ENCODE results near the gene SDK1.

SDK1 gene

DNA sequence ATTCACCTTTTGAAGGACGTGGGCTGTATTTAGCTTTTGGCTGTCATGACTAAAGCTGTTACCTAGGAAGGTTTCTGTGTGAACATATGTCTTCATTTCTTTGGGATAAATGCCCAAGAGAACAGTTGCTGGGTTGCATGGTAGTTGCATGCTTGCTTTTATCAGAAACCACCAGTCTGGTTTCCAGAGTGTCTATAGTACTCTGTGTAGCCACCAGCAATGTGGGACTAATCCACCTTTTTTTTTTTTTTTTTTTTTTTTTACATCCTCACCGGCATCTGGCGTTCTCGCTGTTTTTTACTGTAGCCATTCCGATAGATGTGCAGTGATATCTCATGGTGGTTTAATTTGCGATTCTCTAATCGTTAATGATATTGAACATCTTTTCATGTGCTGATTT is 297.8 kb downstream of the SDK1 start:
- no peak for DNase-seq

DNA sequence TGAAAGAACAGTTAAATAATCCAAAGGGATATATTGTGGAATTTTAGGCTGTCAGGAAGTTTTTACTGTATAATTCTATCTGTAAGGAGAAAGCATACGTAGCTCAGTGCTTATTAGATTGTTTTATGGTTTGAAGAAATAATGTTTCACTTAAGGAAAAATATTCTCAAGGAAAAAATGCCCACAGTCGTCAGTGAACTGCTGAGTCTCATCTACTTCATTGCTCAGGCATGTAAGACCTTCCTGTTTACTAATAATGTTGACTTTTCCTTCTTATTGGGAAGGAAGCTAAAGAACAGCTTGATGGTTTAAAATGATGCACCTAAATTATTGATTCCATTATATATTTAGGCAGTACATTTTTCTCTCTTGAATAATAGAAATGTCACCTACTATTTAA is 304.2 kb downstream of the SDK1 start:
- DNase-seq: no peak

DNA sequence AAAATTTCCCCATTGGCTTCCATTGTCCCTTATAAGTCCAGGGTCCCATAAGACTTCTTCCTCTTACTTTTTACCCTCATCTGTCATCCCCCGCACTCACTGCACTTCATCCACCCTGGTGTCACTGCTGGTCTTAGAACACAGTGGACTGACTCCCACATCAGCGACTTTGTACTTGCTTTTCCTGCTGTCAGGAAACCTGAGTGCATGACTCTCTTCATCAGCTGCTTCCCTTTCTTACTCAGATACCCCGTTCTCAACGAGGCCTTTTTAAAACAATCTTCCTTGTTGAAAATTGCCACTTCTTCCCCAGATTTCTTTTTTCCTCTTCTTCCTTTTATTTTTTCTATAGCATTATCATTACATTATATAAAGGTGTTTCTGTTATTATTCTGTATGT is 305.4 kb downstream of the SDK1 start:
- no peak for DNase-seq

DNA sequence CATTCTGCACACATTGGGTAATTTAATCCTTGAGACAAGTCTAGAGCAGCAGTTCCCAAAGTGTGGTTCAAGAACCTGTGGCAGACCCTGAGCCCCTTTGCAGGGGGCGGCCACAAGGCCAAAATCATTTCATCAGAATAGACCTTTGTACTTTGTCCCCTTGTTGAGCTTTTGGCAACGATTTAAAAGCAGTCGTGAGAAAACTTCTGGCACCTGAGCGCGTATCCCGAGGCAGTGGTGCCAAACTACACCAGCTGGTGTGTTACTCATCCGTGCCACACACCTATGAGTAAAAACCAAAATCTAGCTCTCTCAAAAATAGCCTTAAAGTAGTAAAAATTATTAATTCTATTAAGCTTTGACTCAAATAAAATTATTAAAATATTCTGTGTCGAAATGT is 306.8 kb downstream of the SDK1 start:
- no peak for DNase-seq

DNA sequence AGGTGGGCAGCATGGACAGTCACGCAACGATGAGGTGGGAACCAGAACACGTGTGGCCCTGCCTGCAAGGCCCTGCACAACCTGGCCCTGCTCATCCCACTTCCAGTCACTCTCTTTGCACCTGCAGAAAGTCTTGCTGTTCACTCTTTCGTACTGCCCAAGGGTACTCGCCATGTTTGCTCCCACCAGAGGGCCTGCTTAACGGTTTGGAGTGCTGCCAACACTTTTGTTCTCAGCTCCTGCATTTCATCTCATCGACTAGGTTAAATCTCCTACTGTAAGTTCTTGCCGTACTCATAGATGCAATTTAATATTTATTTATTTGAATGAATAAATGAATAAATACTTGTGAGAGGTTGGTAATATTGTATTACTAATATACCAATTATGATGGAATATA is 315.3 kb downstream of the SDK1 start:
- no peak for DNase-seq

DNA sequence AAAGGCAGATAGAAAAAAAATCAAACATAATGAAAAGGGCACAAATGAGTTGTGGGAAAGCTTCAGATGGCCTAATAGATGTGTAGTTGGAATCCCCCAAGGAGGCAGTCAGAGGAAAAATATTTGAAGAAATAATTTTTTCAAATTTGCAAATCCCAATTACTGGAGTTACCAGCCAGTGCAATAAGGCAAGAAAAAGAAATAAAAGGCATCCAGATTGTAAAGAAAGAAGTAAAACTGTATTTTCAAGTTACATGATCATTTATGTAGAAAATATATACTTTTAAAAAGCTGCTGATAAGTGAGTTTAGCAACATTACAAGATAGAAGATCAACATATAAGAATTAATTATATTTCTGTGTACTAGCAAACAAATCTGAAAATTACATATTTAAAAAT is 329.0 kb downstream of the SDK1 start:
- DNase-seq: no peak

DNA sequence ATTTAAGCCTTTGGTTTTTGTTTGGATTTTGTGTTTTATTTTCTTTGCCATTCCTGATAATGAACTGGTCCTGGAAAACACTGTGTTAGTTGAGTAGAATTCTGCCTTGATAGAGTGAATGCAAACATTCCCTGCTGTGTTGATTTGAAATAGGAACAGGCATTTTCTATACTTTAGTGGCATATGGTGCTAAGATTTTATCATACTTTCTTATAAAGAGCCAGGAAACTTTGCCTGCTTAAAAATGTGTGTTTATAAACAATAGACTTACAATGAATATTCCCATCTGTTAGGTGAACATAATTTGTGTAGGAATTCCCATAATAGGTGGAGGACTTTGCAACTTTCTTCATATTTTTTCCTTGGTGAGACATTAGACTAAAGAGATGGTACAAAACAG is 333.3 kb downstream of the SDK1 start:
- DNase-seq: no peak

DNA sequence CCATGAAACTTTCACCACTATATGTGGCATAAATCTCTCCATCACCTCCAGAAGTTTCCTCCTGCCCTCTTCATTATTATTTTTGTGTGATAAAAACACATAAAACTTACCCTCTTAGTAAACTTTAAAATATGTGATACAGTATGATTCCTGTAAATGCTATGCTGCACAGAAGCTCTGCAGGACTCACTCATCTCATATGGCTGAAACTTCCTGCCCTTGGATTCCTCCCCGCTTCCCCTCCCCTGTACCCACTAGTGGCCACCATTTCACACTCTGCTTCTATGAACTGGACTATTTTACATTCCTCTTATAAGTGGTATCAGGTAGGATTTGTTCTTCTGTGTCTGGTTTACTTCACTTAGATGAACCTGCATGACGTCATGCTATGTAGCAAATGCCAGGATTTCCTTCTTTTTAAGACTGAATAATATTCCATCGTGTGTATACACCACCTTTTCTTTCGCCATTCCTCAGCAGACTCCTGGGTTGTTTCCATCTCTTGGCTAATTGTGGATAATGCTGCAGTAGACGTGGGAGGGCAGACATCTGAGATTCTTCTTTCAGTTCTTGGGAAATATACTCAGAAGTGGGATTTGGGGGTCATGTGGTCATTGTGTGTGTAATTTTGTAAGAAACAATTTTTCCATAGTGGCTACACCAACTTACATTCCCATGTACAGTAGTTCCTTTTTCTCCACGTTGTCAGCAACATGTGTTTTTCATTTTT is 335.2 kb downstream of the SDK1 start:
- peak; percentile 2 for DNase-seq

DNA sequence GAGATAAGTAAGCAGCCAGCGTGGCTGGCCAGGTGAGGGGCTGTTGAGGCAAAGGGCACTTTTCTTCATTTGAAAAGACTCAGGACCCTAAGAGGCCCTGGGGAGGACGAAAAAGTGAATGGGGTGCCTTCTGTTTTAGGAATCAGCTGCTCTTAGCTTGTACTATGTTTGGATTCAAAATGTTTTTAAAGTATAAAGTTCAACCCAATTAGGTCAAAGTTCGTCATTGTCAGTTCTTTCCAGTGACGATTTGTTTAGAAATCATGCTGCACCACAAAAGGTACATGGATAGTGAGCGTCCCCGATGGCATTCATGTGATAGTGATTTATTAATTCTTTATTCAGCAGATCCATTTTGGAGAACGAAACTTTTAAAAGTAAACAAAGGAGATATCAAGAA is 338.2 kb downstream of the SDK1 start:
- no peak for DNase-seq

DNA sequence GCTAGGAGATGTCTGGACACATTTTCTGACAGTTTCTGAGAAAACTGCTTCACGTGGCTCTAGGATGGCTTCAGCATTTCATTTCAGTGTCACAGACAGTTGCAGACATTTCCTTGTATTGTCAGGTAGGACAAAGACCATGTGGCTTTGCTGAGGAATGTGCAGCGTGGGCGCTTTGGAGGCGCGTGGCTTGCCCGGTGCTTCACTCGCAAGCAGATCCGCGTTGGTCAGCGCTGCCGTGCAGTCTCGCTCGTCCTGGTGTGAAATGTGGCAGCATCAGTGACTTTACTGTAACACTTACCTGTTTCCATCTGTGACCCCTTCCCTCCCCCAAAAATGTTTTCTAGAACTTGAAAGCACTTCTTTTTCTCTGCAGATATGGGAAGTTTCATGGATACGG is 340.5 kb downstream of the SDK1 start:
- no peak for DNase-seq

DNA sequence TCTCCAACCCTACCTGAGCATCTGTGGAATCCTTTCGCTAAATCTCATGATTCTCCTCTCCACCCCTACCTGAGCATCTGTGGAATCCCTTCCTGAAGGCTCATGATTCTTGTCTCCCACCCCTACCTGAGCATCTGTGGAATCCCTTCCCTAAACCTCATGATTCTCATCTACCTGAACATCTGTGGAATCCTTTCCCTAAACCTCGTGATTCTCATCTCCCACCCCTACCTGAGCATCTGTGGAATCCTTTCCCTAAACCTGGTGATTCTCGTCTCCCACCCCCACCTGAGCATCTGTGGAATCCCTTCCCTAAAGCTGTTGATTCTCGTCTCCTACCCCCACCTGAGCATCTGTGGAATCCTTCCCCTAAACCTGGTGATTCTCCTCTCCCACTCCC is 342.0 kb downstream of the SDK1 start:
- no peak for DNase-seq

DNA sequence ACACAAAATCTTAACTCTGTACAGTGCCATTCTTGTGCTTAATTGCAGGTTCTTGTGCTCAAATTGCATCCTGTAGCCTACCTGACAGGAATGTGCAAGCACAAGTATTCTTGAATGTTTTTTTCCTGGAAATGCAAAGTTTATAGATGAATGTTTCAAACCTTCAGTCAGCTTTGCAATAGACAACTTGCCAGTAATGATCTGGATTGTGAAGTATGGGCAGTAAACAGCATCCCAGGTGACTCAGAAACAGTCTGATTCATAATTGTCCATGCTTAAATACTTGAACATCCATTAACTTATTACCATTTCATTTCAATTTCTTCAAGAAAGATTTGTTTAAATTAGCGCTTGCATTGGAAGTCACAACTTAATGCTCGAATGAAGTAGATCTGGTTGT is 347.2 kb downstream of the SDK1 start:
- no peak for DNase-seq

DNA sequence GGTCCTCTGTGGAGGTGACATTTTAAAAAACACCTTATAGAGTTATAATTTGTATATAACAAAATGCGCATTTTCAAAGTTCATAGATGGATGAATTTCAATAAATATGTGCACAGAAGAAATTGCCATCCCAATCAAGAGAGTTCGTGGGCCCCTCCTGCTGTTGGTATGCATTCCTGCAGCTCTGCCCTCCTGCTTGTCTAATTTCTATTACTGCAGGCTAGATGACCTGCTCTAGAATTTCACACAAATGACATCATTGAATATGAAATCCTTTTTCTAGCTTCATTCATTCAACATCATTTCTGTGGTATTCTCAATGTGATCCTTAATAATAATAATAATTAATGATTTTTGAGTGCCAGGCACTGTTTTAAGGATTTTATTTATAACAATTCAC is 348.2 kb downstream of the SDK1 start:
- no peak for DNase-seq

DNA sequence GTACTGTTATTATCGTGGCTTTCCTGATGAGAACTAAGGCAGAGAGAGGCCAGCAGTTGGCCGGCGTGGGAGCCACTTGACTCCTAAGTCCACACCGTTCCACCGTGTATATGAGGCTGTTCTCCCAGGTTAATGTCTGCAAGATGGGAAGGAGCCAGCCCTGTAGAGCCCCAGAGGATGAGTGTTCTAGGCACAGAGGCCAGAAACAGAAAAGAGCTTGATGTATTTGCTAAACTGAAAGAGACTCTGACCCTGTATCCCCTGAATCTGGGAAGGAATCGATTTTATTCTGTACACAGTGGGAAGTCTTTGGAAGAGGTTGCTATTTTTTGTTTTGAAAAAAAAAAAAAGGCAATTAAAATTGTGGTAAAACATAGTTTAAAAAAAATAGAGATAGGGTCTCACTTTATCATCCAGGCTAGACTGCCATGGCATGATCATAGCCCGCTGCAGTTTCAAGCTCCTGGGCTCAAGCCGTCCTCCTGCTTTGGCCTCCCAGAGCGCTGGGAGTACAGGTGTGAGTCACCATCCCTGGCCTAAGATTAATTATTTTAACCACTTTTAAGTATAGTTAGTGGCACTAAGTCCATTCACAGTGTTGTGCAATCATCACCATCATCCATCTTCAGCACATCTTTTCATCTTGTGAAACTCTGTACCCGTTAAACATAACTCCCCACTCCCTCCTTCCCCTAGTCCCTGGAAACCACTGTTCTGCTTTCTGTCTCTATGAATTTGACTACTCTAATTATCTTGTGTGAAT is 348.8 kb downstream of the SDK1 start:
- no peak for DNase-seq

DNA sequence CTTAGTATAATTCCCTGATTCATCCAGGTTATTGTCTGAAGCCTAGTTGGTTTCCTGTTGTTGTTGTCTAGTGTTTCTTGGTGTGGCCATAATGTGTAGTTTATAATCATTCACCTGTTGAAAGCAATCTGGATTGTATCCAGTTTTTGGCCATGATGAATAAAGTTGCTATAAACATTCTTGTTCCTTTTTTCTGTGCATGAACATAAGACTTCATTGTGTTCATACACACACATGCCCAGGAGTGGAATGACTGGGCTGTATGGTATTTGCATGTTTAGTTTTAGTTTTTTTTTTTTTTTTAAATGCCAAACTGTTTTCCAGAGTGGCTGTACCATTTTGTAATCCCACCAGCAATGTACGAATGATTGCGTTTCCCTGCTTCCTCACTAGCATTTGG is 349.8 kb downstream of the SDK1 start:
- DNase-seq: no peak

DNA sequence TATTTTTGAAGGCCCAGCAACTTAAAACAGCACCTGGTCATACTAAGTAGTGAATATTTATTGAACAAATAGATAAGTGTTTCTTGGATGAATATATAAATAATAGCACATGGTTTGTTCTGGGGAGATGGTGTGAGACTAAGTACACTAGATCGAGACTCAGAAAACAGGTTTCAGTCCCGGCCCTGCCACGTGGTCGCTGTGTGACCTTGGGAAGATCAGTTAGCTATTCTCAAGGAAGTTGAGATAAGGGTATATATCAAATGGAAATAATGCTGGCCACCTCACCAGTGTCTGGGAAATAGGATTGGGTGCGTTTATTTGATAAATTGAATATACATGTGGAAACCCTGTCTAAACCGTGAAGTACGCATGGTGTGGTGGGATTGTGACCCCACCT is 354.6 kb downstream of the SDK1 start:
- no peak for DNase-seq

DNA sequence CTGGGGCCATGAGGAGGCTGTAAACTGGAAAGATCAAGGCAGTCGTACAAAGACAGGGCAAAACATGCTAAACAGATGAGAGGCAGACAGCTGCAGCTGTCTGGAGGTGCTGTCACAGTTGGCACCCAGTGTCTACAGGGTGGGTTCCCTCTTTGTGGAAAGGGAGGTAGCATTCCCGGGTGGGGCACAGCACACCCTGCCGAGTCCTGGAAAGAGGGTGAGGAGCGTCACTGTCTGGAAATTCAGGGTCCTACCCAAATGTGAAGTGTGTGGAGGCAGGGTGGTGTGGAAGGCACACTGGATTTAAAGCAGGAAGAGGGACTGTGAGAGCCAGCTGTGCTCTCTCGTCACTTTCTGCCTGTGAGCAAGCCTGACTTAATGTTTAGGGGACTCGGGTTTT is 356.2 kb downstream of the SDK1 start:
- no peak for DNase-seq

DNA sequence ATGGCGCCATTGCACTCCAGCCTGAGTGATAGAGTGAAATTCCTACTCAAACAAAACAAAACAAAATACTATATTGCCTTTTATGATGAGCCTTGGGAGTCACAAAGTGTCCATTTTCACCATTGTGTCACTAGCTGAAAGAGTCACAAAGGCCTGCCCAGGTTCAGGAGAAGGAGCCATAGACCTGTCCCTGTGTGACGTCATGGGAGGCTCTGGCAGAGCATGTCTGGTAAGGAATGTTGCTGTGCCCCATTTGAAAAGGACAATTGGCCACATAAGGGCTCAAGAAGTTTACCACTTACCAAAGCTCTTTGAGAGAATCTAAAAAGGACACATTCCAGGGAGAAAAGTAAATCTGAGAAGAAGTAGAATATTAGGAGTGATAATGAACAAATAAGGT is 367.7 kb downstream of the SDK1 start:
- DNase-seq: no peak

DNA sequence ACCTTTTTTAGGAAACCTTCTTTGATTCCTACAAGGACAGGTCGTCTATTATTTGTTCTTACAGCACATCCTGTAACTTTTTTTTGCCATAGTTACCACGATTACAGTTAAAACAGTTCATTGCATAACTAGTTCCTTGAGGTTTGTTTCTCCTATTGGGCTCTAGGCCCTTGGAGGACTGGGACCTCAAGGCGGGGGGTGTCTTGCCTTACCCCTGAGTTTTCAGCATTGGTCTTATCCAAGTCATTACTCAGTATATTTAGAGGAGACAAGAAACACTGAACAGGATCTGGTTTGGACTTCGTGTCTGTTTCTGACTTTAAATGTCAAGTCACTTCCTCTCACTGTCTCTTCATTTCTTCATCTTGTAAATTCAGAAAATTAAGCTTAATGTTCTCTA is 369.8 kb downstream of the SDK1 start:
- no peak for DNase-seq

DNA sequence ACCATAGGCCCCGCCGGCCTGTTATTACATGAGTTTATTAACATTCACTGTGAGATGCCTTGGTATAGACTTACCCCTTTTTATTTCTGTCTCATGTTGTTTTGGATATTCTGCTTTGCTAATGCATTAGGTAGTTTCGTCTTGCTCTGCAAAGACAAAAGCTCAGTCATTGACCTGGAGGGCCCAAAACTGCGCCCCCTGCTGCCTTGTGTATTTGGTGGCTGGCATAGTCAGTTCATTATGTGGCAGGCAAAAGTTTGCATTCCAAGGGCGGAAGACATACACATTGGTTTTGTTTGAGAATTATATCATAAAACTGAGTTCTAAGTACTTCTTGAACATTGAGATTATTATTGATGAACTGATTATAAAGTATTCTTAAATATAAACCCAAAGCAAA is 372.5 kb downstream of the SDK1 start:
- DNase-seq: peak; percentile 16

DNA sequence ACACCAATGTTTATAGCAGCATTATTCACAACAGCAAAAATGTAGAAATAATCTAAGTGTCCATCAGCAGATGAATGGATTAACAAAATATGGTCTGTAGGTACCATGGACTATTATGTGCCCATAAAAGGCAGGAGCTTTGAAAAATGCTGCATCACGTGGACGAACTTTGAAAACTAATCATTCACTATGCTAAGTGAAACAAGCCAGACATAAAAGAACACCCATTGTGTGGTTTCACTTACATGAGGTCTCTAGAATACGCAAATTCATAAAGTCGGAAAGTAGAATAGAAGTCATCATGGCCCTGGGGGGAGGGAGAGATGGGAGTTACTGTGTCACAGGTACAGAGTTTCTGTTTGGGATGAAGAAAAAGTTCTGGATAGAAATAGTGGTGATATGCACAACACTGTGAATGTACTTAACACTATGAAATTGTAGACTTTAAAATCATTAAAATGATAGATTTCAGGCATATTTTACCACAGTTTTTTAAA is 377.3 kb downstream of the SDK1 start:
- DNase-seq: no peak

DNA sequence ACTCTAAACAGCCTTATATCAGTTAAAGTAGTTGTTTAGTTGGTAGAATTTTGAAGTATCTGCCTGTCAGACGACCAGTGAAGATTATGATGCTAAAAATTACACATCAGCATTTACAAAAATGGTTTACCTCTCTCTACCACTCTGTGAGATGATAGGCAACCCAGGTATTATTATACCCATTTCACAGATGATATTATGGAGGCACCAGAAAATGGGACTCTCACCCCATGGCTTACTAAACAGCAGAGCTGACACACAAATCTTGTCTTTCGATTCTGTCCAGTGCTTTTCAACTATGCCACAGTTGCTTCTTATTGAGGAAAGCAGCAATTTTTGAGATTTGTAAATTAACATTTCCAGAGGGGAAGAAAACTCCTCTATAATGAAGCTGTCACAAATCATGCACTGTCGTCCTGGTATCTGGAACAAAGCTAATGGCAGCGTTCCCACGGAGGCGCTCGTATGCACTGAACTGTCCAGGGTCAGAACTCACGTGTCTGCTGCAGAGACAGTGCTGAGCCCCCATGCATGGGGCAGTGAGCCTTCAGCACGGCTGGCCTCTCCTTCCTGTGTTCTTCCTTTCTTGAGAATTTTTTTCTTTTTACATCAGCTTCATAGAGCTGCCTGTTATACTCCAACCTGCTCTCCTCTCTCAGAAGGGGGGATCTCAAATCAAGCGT is 381.1 kb downstream of the SDK1 start:
- DNase-seq: no peak

DNA sequence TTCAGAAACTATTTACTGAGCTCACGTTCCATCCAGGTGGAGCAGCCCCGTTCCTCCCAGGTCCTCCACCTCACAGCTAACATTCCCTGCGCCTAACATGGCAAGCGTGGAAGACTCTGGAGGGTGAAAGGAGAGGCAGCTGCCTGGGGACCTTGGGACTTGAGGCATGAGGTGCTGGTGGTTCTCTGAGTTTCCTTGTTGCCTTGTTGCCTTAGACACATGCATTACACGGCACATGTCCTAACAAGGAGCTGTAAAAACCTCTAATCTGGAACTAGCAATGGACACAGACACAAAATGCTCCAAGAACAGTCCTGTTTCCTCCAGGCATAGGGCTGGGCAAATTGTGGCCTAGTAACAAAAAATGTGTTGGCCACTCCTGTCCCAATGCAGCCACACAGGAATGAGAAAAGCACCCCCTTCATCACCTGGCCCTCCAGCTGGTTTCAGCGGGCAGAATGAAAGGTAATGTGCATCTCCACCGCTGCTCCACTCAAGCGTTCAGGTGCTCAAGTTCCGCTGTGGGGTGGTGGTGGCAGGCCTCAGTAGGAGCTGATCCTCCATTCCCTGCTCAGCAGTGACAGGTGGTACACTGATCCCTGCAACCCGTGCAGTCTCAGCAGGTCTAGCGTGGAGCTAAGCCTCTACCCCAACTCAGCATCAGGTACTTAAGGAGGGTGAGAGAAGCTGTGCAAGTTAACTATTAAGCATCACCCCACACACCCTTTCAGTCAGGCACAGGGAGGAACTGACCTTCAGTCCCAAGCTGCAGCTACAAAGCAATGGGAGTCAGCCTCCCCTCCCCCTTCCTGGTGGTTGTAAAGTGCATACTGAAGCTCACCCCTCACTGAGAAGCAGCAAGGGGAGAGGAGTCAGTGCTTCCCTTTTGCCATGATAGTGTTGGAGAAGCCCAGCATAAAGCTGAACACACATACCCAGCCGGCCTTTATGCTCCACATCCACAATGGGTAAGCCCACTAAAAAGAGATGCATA is 382.8 kb downstream of the SDK1 start:
- no peak for DNase-seq
